Cardiac muscle cell (in vitro differentiated cells and primary cell): ENCODE measurements around the gene BCAS4. TPM values are rescaled to one million over a fixed set of nuclear protein-coding genes. Genes with fewer than 3 reads are reported as not detected.

Source experiments
- DNase-seq, 2 donors: peaks; one replicate each; pipeline versions ENCODE4 v3.0.0 to v3.0.0-alpha.2; 2010 to 2017; ENCODE audit warnings: low read depth in 1 of 2, low spot score in 1 of 2
- H3K27ac ChIP-seq: fragments of 200-600 bp; sonication (generic); 2 replicates; pipeline ENCODE4 v1.5.1; 2016
- H3K27me3 ChIP-seq: fragments of 200-600 bp; sonication (generic); 2 replicates; pipeline ENCODE4 v1.6.0; 2016; ENCODE audit warnings: control low read depth
- H3K36me3 ChIP-seq: fragments of 200-600 bp; sonication (generic); 2 replicates; pipeline ENCODE4 v1.5.1; 2016; ENCODE audit warnings: control low read depth
- H3K4me1 ChIP-seq: fragments of 200-600 bp; sonication (generic); 2 replicates; pipeline ENCODE4 v1.8.1; 2017; ENCODE audit warnings: low read depth, mild to moderate bottlenecking, mixed run types
- H3K4me3 ChIP-seq: fragments of 200-600 bp; sonication (generic); 2 replicates; pipeline ENCODE4 v1.5.1; 2016; ENCODE audit warnings: mild to moderate bottlenecking
- H3K9me3 ChIP-seq: fragments of 200-600 bp; sonication (generic); 2 replicates; pipeline ENCODE4 v1.5.1; 2017; ENCODE audit warnings: low read depth, mild to moderate bottlenecking, control low read depth
- CTCF ChIP-seq: IDR thresholded peaks from 2 replicates; pipeline ENCODE4 v1.5.1; 2012; ENCODE audit warnings: low read depth, mild to moderate bottlenecking, low read length
- polyA plus RNA-seq: library from polyadenylated mRNA; unstranded; fragments of >200 nt; fragmentation: Nextera tagmentation; extraction: Ambion mirVana; gene quantifications from 2 replicates; pipeline ENCODE4 v1.2.1, GENCODE V29; 2016
- total RNA-seq: library from RNA; depleted of rRNA; stranded (reverse); fragments of >200 nt; gene quantifications from 2 replicates; pipeline ENCODE4 v1.2.3, GENCODE V29; 2016

BCAS4 gene
- total and polyA plus RNA-seq, 2 experiments from 2014 or later: 16.1 to 26.1 TPM

- TF ChIP-seq CTCF: no peak
- H3K4me1 ChIP-seq: peaks cover 2% of the 10 kb centered on the region
- H3K9me3 ChIP-seq: no peaks in the 10 kb centered on the region
- no peak for DNase-seq
- H3K27me3 ChIP-seq: no peaks in the 10 kb centered on the region
- H3K27ac ChIP-seq: no peak overlapping the region
- no peak overlapping the region for H3K4me3 ChIP-seq
- H3K36me3 ChIP-seq: no peaks in the 10 kb centered on the region
Observed at GRCh38 chr20:50865114-50865513, 70.3 kb downstream of the BCAS4 start.

GRCh38 chr20:50865591-50865990 is 70.7 kb downstream of the BCAS4 start:
- TF ChIP-seq CTCF: no peak
- Histone ChIP-seq H3K36me3 (no peaks in the 10 kb centered on the region), H3K4me3 (no peak overlapping the region), H3K9me3 (no peaks in the 10 kb centered on the region), H3K4me1 (peaks cover 6% of the 10 kb centered on the region), H3K27me3 (no peaks in the 10 kb centered on the region), H3K27ac (no peak overlapping the region)
- DNase-seq: no peak

GRCh38 chr20:50866036-50866685 is 71.3 kb downstream of the BCAS4 start:
- Histone ChIP-seq H3K9me3 (no peaks in the 10 kb centered on the region), H3K27me3 (no peaks in the 10 kb centered on the region), H3K27ac (no peak overlapping the region), H3K4me1 (peaks cover 10% of the 10 kb centered on the region), H3K4me3 (no peak overlapping the region), H3K36me3 (no peaks in the 10 kb centered on the region)
- no peak for DNase-seq
- TF ChIP-seq CTCF: no peak

GRCh38 chr20:50866831-50867230 is 72.0 kb downstream of the BCAS4 start:
- no peak for TF ChIP-seq CTCF
- Histone ChIP-seq H3K36me3 (no peaks in the 10 kb centered on the region), H3K9me3 (no peaks in the 10 kb centered on the region), H3K4me1 (peaks cover 17% of the 10 kb centered on the region), H3K27me3 (no peaks in the 10 kb centered on the region), H3K4me3 (no peak overlapping the region), H3K27ac (no peak overlapping the region)
- no peak for DNase-seq

GRCh38 chr20:50867805-50868204 is 72.9 kb downstream of the BCAS4 start:
- TF ChIP-seq CTCF: no peak
- H3K9me3 ChIP-seq: no peaks in the 10 kb centered on the region
- no peak for DNase-seq

More at GRCh38 chr20:50867805-50868204, 72.9 kb downstream of the BCAS4 start:
- H3K4me1 ChIP-seq: peaks cover 18% of the 10 kb centered on the region
- H3K4me3 ChIP-seq: no peak overlapping the region
- no peaks in the 10 kb centered on the region for H3K27me3 ChIP-seq
- no peak overlapping the region for H3K27ac ChIP-seq
- no peaks in the 10 kb centered on the region for H3K36me3 ChIP-seq
